ENCODE measurements around the gene MTNR1A.

Gene MTNR1A

GRCh38 chr4:186502231-186502630, 53.1 kb downstream of the MTNR1A start:
- no peak overlapping the region for H3K4me3 ChIP-seq (ENCODE audit: low read length)
- no peak for DNase-seq (ENCODE audit: low read depth, low spot score)

DNA sequence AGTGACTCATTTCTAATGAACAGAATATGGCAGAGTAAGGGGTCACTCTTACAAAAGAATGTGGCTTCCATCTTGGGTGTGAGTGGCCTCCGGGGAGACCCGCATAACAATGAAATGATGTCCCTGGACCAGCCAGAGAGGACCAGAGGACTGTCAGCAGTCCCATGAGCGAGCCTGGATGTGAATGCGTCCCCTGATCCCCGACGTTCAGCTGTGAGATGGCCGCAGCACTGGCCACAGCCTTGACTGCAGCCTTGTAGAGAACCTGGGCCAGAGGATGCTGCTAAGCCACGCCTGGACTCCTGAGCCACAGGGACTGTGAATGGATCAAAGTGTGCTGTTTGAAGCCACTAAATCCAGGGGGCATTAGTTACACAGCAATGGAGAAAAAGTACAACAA, 53.8 kb downstream of the MTNR1A start:
- H3K4me3 ChIP-seq (ENCODE audit: low read length): no peak overlapping the region
- DNase-seq (ENCODE audit: low read depth, low spot score): no peak

- DNase-seq (ENCODE audit: low read depth, low spot score): no peak
- no peak overlapping the region for H3K4me3 ChIP-seq (ENCODE audit: low read length)
These were observed 54.6 kb downstream of the MTNR1A start for GRCh38 chr4:186500721-186501304.

DNA sequence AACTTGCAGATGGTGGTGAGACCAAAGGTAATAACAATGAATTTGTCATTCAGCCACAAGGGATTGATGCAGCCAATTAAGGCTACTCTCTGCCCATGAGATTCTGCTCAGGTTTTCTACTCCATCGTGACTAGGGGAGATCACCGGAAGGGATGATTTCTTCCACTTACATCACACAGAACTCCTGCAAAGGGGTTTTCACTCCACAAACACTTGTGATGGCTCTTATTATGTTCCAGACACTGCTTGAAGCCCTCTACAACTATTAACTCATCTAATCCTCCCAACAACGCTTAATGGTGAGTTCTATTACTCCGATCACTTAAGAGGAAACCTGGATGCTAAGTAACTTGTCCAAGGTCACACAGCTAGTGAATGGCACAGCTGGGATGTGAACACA, 55.9 kb downstream of the MTNR1A start:
- H3K4me3 ChIP-seq (ENCODE audit: low read length): no peak overlapping the region
- DNase-seq (ENCODE audit: low read depth, low spot score): no peak

DNA sequence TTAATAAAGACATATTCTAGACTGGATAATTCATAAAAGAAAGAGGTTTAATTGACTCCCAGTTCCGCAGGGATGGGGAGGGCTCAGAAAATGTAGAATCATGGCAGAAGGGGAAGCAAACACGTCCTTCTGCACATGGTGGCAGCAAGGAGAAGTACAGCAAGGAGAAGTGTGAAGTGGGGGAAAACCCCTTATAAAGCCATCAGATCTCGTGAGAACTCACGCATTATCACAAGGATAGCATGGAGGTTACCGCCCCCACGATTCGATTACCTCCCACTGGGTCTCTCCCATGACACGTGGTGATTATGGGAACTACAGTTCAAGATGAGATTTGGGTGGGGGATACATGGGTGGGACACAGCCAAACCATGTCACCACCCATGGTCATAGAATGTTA, 58.3 kb downstream of the MTNR1A start:
- no peak overlapping the region for H3K4me3 ChIP-seq (ENCODE audit: low read length)
- no peak for DNase-seq (ENCODE audit: low read depth, low spot score)

DNA sequence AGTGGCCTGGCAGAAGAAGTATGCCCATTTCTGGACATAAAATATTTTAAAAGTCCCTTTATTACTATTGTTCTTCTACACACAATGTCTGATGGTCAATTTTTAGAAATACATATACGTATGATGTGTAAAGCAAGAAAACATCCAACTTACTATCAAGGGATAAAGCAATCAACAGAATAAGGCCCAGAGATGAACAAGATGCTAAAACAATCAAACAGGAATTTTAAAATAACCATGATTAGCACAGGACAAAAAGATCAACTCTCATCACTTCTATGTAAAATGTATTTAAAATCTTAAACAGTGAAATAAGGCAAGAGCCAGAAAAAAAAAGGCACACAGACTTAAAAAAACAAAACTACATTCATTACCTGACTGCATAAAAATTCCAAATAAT, 60.9 kb downstream of the MTNR1A start:
- DNase-seq (ENCODE audit: low read depth, low spot score): no peak
- H3K4me3 ChIP-seq (ENCODE audit: low read length): no peak overlapping the region

- no peak for DNase-seq (ENCODE audit: low read depth, low spot score)
- H3K4me3 ChIP-seq (ENCODE audit: low read length): no peak overlapping the region
These were observed 67.6 kb downstream of the MTNR1A start for GRCh38 chr4:186487726-186488125.

GRCh38 chr4:186486172-186486571, 69.2 kb downstream of the MTNR1A start:
- H3K4me3 ChIP-seq (ENCODE audit: low read length): no peak overlapping the region
- DNase-seq (ENCODE audit: low read depth, low spot score): no peak

DNA sequence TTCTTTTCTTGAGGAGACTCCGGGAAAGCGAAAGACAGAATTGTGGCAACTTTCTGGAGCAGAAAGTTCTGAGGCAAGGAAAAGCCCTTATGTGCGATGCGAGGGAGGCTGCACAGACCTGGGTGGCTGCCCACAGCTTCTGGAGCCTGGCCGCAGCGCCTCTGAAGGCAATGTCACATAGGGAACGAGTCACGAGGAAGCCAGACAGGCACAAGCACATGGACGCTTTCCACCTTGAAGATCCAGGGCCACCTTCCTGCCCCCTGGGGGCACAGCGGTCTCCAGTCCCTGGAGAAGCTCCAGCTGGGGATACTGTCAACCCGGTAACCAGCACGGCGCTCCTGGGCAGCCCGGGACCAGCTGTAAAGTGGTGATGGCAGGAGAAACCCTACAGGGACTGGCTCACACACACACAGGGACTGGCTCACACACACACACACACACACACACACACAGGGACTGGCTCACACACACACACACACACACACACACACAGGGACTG, 69.8 kb downstream of the MTNR1A start:
- no peak overlapping the region for H3K4me3 ChIP-seq (ENCODE audit: low read length)
- DNase-seq (ENCODE audit: low read depth, low spot score): no peak

DNA sequence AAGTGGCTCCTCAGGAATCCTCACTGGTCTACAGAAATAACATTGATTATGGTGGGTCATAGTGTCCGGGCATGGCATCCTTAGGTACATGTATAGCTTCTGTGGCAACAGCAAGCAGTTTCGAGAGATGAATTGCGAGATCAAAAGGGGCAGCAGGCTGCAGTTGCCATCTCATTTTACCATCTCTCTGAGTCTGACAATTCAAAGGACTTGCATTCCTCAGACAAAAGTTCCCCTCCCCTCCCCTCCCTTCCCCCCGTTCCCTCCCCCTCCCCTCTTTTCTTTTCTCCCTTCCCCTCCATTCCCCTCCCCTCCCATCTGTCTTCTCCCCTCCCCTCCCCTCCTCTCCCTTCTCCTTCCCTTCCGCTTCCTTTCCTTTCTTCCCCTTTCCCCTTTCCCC, 70.2 kb downstream of the MTNR1A start:
- DNase-seq (ENCODE audit: low read depth, low spot score): no peak
- no peak overlapping the region for H3K4me3 ChIP-seq (ENCODE audit: low read length)

GRCh38 chr4:186483656-186484055, 71.7 kb downstream of the MTNR1A start:
- no peak for DNase-seq (ENCODE audit: low read depth, low spot score)
- H3K4me3 ChIP-seq (ENCODE audit: low read length): no peak overlapping the region

All from Jurkat, Clone E6-1 (cell line).